Ovary (tissue), 3 donors: ENCODE results near the gene RHEB.

Source experiments
- EP300 ChIP-seq: sonication (generic); formaldehyde crosslinking; IDR thresholded peaks from one replicate; pipeline ENCODE4 v1.6.1; 2017; ENCODE audit warnings: antibody characterized with exemption
- POLR2A ChIP-seq: fragments of 450-650 bp; IDR thresholded peaks from one replicate; pipeline ENCODE4 v1.6.1; 2017; ENCODE audit warnings: antibody characterized with exemption, mild to moderate bottlenecking, moderate library complexity
- TF ChIP-seq, protein P1 (sequence below), 3 donors: fragments of 450-650 bp in 2 of 3; fragments of 200-600 bp in 1 of 3; IDR thresholded peaks; one replicate each; pipeline versions ENCODE4 v1.5.1 to v1.8.0; 2016 to 2022; ENCODE audit warnings: antibody characterized with exemption in 3 of 3, mild to moderate bottlenecking in 1 of 3
- donor health status: DM: no; HTN: no; CAD: no.

DNA sequence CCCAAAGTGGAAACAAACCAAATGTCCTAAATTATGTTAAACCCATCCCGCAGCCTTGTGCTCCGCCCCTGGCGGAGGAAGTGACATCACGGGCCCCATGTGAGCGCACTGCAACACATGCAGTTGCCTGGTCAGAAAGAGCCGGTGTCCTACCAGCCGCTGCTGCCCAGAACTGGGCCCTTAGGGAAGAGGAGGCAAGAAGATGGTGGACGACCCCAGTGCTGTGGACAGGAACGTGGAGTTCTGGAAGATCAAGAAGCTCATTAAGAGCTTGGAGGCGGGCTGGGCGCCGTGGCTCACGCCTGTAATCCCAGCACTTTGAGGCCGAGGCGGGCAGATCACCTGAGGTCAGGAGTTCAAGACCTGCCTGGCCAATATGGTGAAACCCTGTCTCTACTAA is 18.0 kb downstream of the RHEB start:
- no peak for TF ChIP-seq EP300
- TF ChIP-seq, protein P1, sequence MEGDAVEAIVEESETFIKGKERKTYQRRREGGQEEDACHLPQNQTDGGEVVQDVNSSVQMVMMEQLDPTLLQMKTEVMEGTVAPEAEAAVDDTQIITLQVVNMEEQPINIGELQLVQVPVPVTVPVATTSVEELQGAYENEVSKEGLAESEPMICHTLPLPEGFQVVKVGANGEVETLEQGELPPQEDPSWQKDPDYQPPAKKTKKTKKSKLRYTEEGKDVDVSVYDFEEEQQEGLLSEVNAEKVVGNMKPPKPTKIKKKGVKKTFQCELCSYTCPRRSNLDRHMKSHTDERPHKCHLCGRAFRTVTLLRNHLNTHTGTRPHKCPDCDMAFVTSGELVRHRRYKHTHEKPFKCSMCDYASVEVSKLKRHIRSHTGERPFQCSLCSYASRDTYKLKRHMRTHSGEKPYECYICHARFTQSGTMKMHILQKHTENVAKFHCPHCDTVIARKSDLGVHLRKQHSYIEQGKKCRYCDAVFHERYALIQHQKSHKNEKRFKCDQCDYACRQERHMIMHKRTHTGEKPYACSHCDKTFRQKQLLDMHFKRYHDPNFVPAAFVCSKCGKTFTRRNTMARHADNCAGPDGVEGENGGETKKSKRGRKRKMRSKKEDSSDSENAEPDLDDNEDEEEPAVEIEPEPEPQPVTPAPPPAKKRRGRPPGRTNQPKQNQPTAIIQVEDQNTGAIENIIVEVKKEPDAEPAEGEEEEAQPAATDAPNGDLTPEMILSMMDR (IDR thresholded peaks at IDR 0.05): no peak
- no peak for TF ChIP-seq POLR2A
